NT2/D1 (cell line): ENCODE results near the gene HOXA10.

ENCODE experiments used
- SUZ12 ChIP-seq: IDR thresholded peaks from 2 replicates; pipeline ENCODE4 v1.6.1; 2011; ENCODE audit not compliant: insufficient read length, insufficient read depth; ENCODE audit errors: extremely low read depth
- YY1 ChIP-seq: IDR thresholded peaks from 2 replicates; pipeline ENCODE4 v1.6.1; 2011; ENCODE audit not compliant: insufficient read length, insufficient read depth
- ZNF274 ChIP-seq: IDR thresholded peaks from 2 replicates; pipeline ENCODE4 v1.6.1; 2011; ENCODE audit warnings: mild to moderate bottlenecking, low read depth, low read length

GRCh38 chr7:27154369-27154768 lies 19.8 kb downstream of the HOXA10 start:
- TF ChIP-seq ZNF274 (no peak), SUZ12 (no peak), YY1 (no peak)
